OCI-LY7 (cell line): ENCODE results near the gene HUNK. TPM values are rescaled to one million over a fixed set of nuclear protein-coding genes. Genes with fewer than 3 reads are reported as not detected.

ENCODE experiments used
- BruUV-seq: library from RNA; stranded (reverse); fragments of 400-500 nt; replicated peaks from 2 replicates; lab custom pipeline; 2021; lab: Mats Ljungman, UMichigan
- CTCF ChIA-PET: fragments of 300-600 bp; sonication (Branson Sonifier 250); formaldehyde crosslinking; loops from one replicate; lab custom pipeline; 2022; ENCODE audit warnings: antibody characterized with exemption; ENCODE audit not compliant: unreplicated experiment; lab: Charles Lee
- POLR2A ChIA-PET: fragments of 300-600 bp; sonication (Branson Sonifier 250); formaldehyde crosslinking; loops from one replicate; lab custom pipeline; 2022; ENCODE audit warnings: antibody characterized with exemption; lab: Charles Lee
- DNase-seq: peaks from one replicate; pipeline ENCODE4 v3.0.0-alpha.2; 2015; ENCODE audit warnings: low spot score
- H2AFZ ChIP-seq: fragments of 200-600 bp; sonication (generic), shearing (Covaris generic); 2 replicates; pipeline ENCODE4 v1.6.1; 2014; ENCODE audit warnings: mild to moderate bottlenecking, antibody characterized with exemption, low read length, moderate library complexity
- H3K27ac ChIP-seq: fragments of 200-600 bp; sonication (generic); 2 replicates; pipeline ENCODE4 v1.5.1; 2014; ENCODE audit warnings: mixed run types, low read depth, mild to moderate bottlenecking, moderate library complexity, low read length, inconsistent platforms; ENCODE audit not compliant: poor library complexity, severe bottlenecking
- H3K36me3 ChIP-seq: fragments of 200-600 bp; sonication (generic); 2 replicates; pipeline ENCODE4 v1.6.1; 2014; ENCODE audit warnings: mild to moderate bottlenecking, antibody characterized with exemption, low read length, moderate library complexity, mixed read lengths; ENCODE audit not compliant: insufficient read depth
- H3K4me1 ChIP-seq: fragments of 200-600 bp; sonication (generic); 2 replicates; pipeline ENCODE4 v1.5.1; 2014; ENCODE audit warnings: mild to moderate bottlenecking, low read length; ENCODE audit not compliant: insufficient read depth, poor library complexity, severe bottlenecking
- H3K4me2 ChIP-seq: fragments of 200-600 bp; sonication (generic); 2 replicates; pipeline ENCODE4 v1.6.1; 2014; ENCODE audit warnings: mild to moderate bottlenecking, low read length
- H3K4me3 ChIP-seq: fragments of 200-600 bp; sonication (generic); 2 replicates; pipeline ENCODE4 v1.5.1; 2014; ENCODE audit warnings: mild to moderate bottlenecking, low read depth, low read length; ENCODE audit not compliant: poor library complexity, severe bottlenecking
- H3K79me2 ChIP-seq: fragments of 200-600 bp; sonication (generic); 2 replicates; pipeline ENCODE4 v1.6.1; 2016; ENCODE audit warnings: low read depth, mild to moderate bottlenecking, low read length, moderate library complexity, mixed read lengths; ENCODE audit not compliant: insufficient read depth
- H3K9me2 ChIP-seq: fragments of 200-600 bp; sonication (generic); 2 replicates; pipeline ENCODE4 v1.6.1; 2016; ENCODE audit warnings: mild to moderate bottlenecking, low read length, mixed read lengths; ENCODE audit not compliant: insufficient read depth
- H3K9me3 ChIP-seq: fragments of 200-600 bp; sonication (generic); 2 replicates; pipeline ENCODE4 v1.6.1; 2014; ENCODE audit warnings: mild to moderate bottlenecking, mixed run types, low read length, mixed read lengths
- H4K20me1 ChIP-seq: fragments of 200-600 bp; sonication (generic); 2 replicates; pipeline ENCODE4 v1.6.1; 2014; ENCODE audit warnings: mild to moderate bottlenecking, antibody characterized with exemption, low read length, moderate library complexity, mixed read lengths; ENCODE audit not compliant: insufficient read depth
- EZH2phosphoT487 ChIP-seq: fragments of 200-600 bp; sonication (generic); IDR thresholded peaks from 2 replicates; pipeline ENCODE4 v1.6.1; 2018; ENCODE audit warnings: low read depth, borderline replicate concordance, mild to moderate bottlenecking, mixed run types, antibody characterized with exemption, low read length, moderate library complexity, mixed read lengths
- intact Hi-C: fragments of 100-400 bp; cut with micrococcal nuclease; formaldehyde crosslinking; loops from one replicate; pipeline ENCODE4 v1.10.0; 2022; ENCODE audit not compliant: unreplicated experiment
- total RNA-seq, 2 experiments: library from RNA; depleted of rRNA in 1 of 2; stranded (reverse); fragments of >200 nt in 1 of 2; shearing (Covaris generic) in 1 of 2; gene quantifications; 2 replicates each; pipeline ENCODE4 v1.2.3, GENCODE V29; 2014 to 2022
- TF ChIP-seq, protein P1 (sequence below): fragments of 200-600 bp; sonication (generic); conservative IDR thresholded peaks from 2 replicates; pipeline ENCODE4 v1.5.1; 2014; ENCODE audit warnings: mild to moderate bottlenecking, antibody characterized with exemption, low read length, moderate library complexity, mixed read lengths

HUNK gene
- total RNA-seq, 2 experiments from 2014 or later: 0.35 to 5.5 TPM

- intact Hi-C loops: no loop called here
- no peaks in the 10 kb centered on the region for H4K20me1 ChIP-seq
- CTCF ChIA-PET: no interaction called here
- no peaks in the 10 kb centered on the region for H3K36me3 ChIP-seq
- TF ChIP-seq, protein P1, sequence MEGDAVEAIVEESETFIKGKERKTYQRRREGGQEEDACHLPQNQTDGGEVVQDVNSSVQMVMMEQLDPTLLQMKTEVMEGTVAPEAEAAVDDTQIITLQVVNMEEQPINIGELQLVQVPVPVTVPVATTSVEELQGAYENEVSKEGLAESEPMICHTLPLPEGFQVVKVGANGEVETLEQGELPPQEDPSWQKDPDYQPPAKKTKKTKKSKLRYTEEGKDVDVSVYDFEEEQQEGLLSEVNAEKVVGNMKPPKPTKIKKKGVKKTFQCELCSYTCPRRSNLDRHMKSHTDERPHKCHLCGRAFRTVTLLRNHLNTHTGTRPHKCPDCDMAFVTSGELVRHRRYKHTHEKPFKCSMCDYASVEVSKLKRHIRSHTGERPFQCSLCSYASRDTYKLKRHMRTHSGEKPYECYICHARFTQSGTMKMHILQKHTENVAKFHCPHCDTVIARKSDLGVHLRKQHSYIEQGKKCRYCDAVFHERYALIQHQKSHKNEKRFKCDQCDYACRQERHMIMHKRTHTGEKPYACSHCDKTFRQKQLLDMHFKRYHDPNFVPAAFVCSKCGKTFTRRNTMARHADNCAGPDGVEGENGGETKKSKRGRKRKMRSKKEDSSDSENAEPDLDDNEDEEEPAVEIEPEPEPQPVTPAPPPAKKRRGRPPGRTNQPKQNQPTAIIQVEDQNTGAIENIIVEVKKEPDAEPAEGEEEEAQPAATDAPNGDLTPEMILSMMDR: no peak
- no peak for TF ChIP-seq EZH2phosphoT487
- POLR2A ChIA-PET: no interaction called here
- no peak overlapping the region for H3K4me3 ChIP-seq
- H3K9me3 ChIP-seq: no peaks in the 10 kb centered on the region
- BruUV-seq: no TSS peak
- DNase-seq: no peak
- no peak overlapping the region for H2AFZ ChIP-seq
- H3K79me2 ChIP-seq: no peaks in the 10 kb centered on the region
- H3K4me2 ChIP-seq: no peak overlapping the region
- H3K9me2 ChIP-seq: no peaks in the 10 kb centered on the region
- H3K27ac ChIP-seq: no peak overlapping the region
- H3K4me1 ChIP-seq: no peaks in the 10 kb centered on the region
Measured at GRCh38 chr21:31846690-31847089, 26.1 kb upstream of the HUNK start.

- H3K4me2 ChIP-seq: no peak overlapping the region
- TF ChIP-seq, protein P1: no peak
- no peak for TF ChIP-seq EZH2phosphoT487
- no peak overlapping the region for H3K4me3 ChIP-seq
- no peak overlapping the region for H3K27ac ChIP-seq
- no peaks in the 10 kb centered on the region for H3K9me2 ChIP-seq
- no peaks in the 10 kb centered on the region for H3K9me3 ChIP-seq
- POLR2A ChIA-PET: interaction anchor here (0.5 kb wide), 1 partner anchor 11 kb away, joined by 4 read pairs; no protein-coding TSS in a partner anchor
- H3K4me1 ChIP-seq: no peaks in the 10 kb centered on the region
- H3K36me3 ChIP-seq: no peaks in the 10 kb centered on the region
- intact Hi-C loops: no loop called here
- CTCF ChIA-PET: no interaction called here
- no peaks in the 10 kb centered on the region for H4K20me1 ChIP-seq
- no peaks in the 10 kb centered on the region for H3K79me2 ChIP-seq
- no peak for DNase-seq
- no TSS peak for BruUV-seq
- H2AFZ ChIP-seq: no peak overlapping the region
Measured at GRCh38 chr21:31847761-31848160, 25.1 kb upstream of the HUNK start.

DNA sequence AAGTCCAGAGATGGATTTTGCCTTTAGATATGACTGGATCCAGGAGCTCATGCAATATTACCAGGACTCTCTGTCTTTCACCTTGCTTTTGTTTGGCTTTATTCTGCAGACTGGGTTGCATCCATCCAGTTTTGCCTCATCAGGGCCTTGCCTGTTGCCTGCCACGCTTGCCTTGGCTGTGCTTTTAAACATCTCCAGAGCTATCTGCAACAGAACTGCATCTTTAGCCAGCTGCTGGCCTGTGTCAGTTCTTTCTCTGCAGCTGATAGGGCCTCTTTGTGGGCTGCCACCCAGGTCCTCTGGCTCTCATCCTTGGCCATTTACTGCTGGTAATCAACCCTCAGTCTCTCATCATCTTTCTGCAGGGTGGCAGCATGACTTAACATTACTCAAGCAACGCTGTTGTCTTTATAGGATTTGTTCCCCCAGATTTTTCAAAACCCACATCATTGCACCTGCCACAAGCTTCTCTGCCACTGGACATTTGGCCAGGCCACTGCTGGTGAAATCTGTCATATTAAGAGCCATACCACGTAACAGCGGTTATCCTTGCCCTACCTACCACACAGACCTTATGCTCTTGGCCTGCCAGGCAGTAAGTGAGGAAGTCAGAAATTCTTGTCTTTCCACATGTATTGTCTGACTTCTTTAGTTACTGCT, 24.4 kb upstream of the HUNK start:
- no TSS peak for BruUV-seq
- H3K27ac ChIP-seq: no peak overlapping the region
- H3K9me3 ChIP-seq: no peaks in the 10 kb centered on the region
- no peaks in the 10 kb centered on the region for H3K79me2 ChIP-seq
- H3K36me3 ChIP-seq: no peaks in the 10 kb centered on the region
- H4K20me1 ChIP-seq: no peaks in the 10 kb centered on the region
- POLR2A ChIA-PET: interaction anchor here (0.5 kb wide), 1 partner anchor 11 kb away, joined by 4 read pairs; no protein-coding TSS in a partner anchor
- H3K4me3 ChIP-seq: no peak overlapping the region
- intact Hi-C loops: no loop called here
- H2AFZ ChIP-seq: no peak overlapping the region
- CTCF ChIA-PET: no interaction called here
- H3K4me1 ChIP-seq: no peaks in the 10 kb centered on the region
- DNase-seq: no peak
- TF ChIP-seq, protein P1: no peak
- TF ChIP-seq EZH2phosphoT487: no peak
- H3K9me2 ChIP-seq: no peaks in the 10 kb centered on the region
- H3K4me2 ChIP-seq: no peak overlapping the region
